Thyroid gland (tissue), 4 donors: ENCODE measurements around the gene LBHD1.

ENCODE experiments used
- POLR2A ChIP-seq, 2 donors: fragments of 450-650 bp; IDR thresholded peaks; one replicate each; pipeline ENCODE4 v1.6.1; 2017; ENCODE audit warnings: antibody characterized with exemption in 2 of 2, mild to moderate bottlenecking in 2 of 2, moderate library complexity in 1 of 2
- TF ChIP-seq, protein P1 (sequence below), 6 experiments: fragments of 200-600 bp in 3 of 6; fragments of 450-650 bp in 3 of 6; sonication (generic) in 3 of 6; IDR thresholded peaks; one replicate each; pipeline ENCODE4 v1.5.1; 2016 to 2019; ENCODE audit warnings: antibody characterized with exemption in 6 of 6, mild to moderate bottlenecking in 2 of 6, inconsistent platforms in 1 of 6, moderate library complexity in 1 of 6

DNA sequence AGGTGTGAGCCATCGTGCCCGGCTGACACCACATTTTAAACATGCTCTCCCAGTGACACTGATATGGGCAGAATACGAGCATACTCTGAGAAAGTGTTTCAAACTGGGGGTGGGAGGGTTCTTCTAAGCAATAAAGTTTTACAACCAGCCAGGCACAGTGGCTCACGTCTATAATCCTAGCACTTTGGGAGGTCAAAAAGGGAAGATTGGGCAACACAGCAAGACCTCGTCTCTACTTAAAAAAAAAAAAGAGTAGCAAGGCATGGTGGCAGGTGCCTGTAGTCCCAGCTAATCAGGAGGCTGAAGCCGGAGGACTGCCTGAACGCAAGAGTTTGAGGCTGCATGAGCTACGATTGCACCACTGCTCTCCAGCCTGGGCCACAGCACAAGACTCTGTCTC lies 27.8 kb downstream of the LBHD1 start:
- TF ChIP-seq, protein P1, sequence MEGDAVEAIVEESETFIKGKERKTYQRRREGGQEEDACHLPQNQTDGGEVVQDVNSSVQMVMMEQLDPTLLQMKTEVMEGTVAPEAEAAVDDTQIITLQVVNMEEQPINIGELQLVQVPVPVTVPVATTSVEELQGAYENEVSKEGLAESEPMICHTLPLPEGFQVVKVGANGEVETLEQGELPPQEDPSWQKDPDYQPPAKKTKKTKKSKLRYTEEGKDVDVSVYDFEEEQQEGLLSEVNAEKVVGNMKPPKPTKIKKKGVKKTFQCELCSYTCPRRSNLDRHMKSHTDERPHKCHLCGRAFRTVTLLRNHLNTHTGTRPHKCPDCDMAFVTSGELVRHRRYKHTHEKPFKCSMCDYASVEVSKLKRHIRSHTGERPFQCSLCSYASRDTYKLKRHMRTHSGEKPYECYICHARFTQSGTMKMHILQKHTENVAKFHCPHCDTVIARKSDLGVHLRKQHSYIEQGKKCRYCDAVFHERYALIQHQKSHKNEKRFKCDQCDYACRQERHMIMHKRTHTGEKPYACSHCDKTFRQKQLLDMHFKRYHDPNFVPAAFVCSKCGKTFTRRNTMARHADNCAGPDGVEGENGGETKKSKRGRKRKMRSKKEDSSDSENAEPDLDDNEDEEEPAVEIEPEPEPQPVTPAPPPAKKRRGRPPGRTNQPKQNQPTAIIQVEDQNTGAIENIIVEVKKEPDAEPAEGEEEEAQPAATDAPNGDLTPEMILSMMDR (IDR thresholded peaks at IDR 0.05): no peak
- TF ChIP-seq POLR2A (IDR thresholded peaks at IDR 0.05): no peak
